ENCODE data around the gene CUX1.
"Not testable (repeated sequence)": the region's sequence is repeated elsewhere in the genome, so short reads cannot be mapped to it uniquely, and the experiment has no call there.

CUX1 gene

GRCh38 chr7:102320181-102320580 lies 502.8 kb downstream of the CUX1 start:
- no peak for TF ChIP-seq CTCF (IDR thresholded peaks at IDR 0.05)

GRCh38 chr7:102320601-102321350 lies 503.4 kb downstream of the CUX1 start:
- H3K4me3 ChIP-seq (ENCODE audit: low read depth in 1 of 2, low read length in 1 of 2) = no peak overlapping the region

More at GRCh38 chr7:102320181-102320580, 502.8 kb downstream of the CUX1 start:
- H3K9me3 ChIP-seq = no peaks in the 10 kb centered on the region
- no peaks in the 10 kb centered on the region for H3K36me3 ChIP-seq
- no peak overlapping the region for H3K27ac ChIP-seq
- H3K4me3 ChIP-seq (ENCODE audit: low read depth in 1 of 2, low read length in 1 of 2) = no peak overlapping the region
- H3K4me1 ChIP-seq (ENCODE audit: control insufficient read depth in 1 of 2, insufficient read depth in 1 of 2, low read depth in 1 of 2, low read length in 1 of 2) = peaks cover 0 to 9% of the 10 kb centered on the region in 2 experiments
- peaks cover 20% of the 10 kb centered on the region for H3K27me3 ChIP-seq

GRCh38 chr7:102321351-102322201 lies 504.1 kb downstream of the CUX1 start:
- Histone ChIP-seq H3K27ac (no peak overlapping the region), H3K4me1 (ENCODE audit: control insufficient read depth in 1 of 2, insufficient read depth in 1 of 2, low read depth in 1 of 2, low read length in 1 of 2) (peaks cover 0 to 9% of the 10 kb centered on the region in 2 experiments), H3K9me3 (no peaks in the 10 kb centered on the region), H3K36me3 (no peaks in the 10 kb centered on the region), H3K27me3 (peaks cover 20% of the 10 kb centered on the region), H3K4me3 (ENCODE audit: low read depth in 1 of 2, low read length in 1 of 2) (no peak overlapping the region)
- TF ChIP-seq CTCF (IDR thresholded peaks at IDR 0.05) = no peak

More at GRCh38 chr7:102320601-102321350, 503.4 kb downstream of the CUX1 start:
- TF ChIP-seq CTCF (IDR thresholded peaks at IDR 0.05) = no peak
- no peaks in the 10 kb centered on the region for H3K9me3 ChIP-seq
- H3K27me3 ChIP-seq = peaks cover 20% of the 10 kb centered on the region
- H3K27ac ChIP-seq = no peak overlapping the region
- H3K4me1 ChIP-seq (ENCODE audit: control insufficient read depth in 1 of 2, insufficient read depth in 1 of 2, low read depth in 1 of 2, low read length in 1 of 2) = peaks cover 0 to 9% of the 10 kb centered on the region in 2 experiments
- H3K36me3 ChIP-seq = no peaks in the 10 kb centered on the region

GRCh38 chr7:102322202-102322715 lies 504.8 kb downstream of the CUX1 start:
- no peak overlapping the region for H3K27ac ChIP-seq
- no peaks in the 10 kb centered on the region for H3K36me3 ChIP-seq
- peaks cover 0 to 9% of the 10 kb centered on the region in 2 experiments for H3K4me1 ChIP-seq (ENCODE audit: control insufficient read depth in 1 of 2, insufficient read depth in 1 of 2, low read depth in 1 of 2, low read length in 1 of 2)
- no peak for TF ChIP-seq CTCF (IDR thresholded peaks at IDR 0.05)
- peaks cover 20% of the 10 kb centered on the region for H3K27me3 ChIP-seq
- no peak overlapping the region for H3K4me3 ChIP-seq (ENCODE audit: low read depth in 1 of 2, low read length in 1 of 2)
- H3K9me3 ChIP-seq = no peaks in the 10 kb centered on the region

- Histone ChIP-seq H3K27me3 (peaks cover 20% of the 10 kb centered on the region), H3K4me3 (ENCODE audit: low read depth in 1 of 2, low read length in 1 of 2) (no peak overlapping the region), H3K27ac (no peak overlapping the region), H3K4me1 (ENCODE audit: control insufficient read depth in 1 of 2, insufficient read depth in 1 of 2, low read depth in 1 of 2, low read length in 1 of 2) (peaks cover 0 to 9% of the 10 kb centered on the region in 2 experiments), H3K9me3 (no peaks in the 10 kb centered on the region), H3K36me3 (no peaks in the 10 kb centered on the region)
- TF ChIP-seq CTCF (IDR thresholded peaks at IDR 0.05) = no peak
These were observed 506.4 kb downstream of the CUX1 start for GRCh38 chr7:102323914-102324195.

GRCh38 chr7:102325106-102325505 lies 507.7 kb downstream of the CUX1 start:
- peaks cover 20% of the 10 kb centered on the region for H3K27me3 ChIP-seq
- not testable (repeated sequence) for H3K36me3 ChIP-seq; H3K27ac ChIP-seq; H3K4me3 ChIP-seq (ENCODE audit: low read depth in 1 of 2, low read length in 1 of 2); H3K9me3 ChIP-seq; H3K4me1 ChIP-seq (ENCODE audit: control insufficient read depth in 1 of 2, insufficient read depth in 1 of 2, low read depth in 1 of 2, low read length in 1 of 2)

Data from neutrophil (primary cell).